ENCODE data around the gene AP2B1.
"Not testable (repeated sequence)": the region's sequence is repeated elsewhere in the genome, so short reads cannot be mapped to it uniquely, and the experiment has no call there.

The AP2B1 gene

GRCh38 chr17:35587074-35587961 is at the start of gene AP2B1:
Gene AP2B1, plus strand, starts transcription at chr17:35587322. Its CDS starts 6,709 bp downstream, at chr17:35594031.
- DNase-seq, result no peak

DNA sequence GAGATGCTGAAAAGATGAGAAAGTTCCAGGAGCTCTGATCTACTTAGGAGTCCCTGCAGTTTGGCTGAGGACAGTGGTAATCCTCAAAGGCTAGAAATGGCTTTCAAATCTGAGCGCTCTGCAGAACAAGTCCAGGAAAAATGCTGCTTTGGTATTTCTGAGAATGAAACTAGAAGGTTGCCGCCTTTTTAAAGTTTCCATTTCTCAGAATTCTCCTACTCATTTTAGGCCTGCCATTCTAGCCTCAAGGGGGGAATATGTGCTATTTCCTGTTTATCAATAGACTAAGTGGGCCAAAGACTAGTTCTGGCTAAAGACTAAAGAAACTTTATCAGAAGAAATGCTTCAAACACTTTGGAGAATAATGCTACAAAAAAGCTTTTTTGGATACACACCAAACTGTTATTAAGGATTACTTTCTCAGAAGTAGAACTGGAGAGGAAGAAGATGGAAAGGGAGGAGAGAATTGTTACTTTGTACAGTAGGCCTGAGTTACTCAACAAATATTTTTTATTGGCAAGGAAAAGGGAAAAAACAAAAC is 49.5 kb upstream of the AP2B1 start, which contains the start of gene SLFN12L:
Gene SLFN12L (minus strand): TSS at position 78 of the 541 bp plus-strand sequence. CDS start 15,314 bp downstream, outside the sequence.
- DNase-seq, result no peak

- DNase-seq, result no peak
Observed at GRCh38 chr17:35539659-35540026, 47.5 kb upstream of the AP2B1 start.

- no peak for DNase-seq
Observed at GRCh38 chr17:35540589-35541404, 46.3 kb upstream of the AP2B1 start.

- no peak for DNase-seq
Observed at GRCh38 chr17:35541434-35541833, 45.7 kb upstream of the AP2B1 start.

GRCh38 chr17:35542990-35543389 is 44.1 kb upstream of the AP2B1 start:
- no peak for DNase-seq

GRCh38 chr17:35543856-35544255 is 43.3 kb upstream of the AP2B1 start:
- no peak for DNase-seq

DNA sequence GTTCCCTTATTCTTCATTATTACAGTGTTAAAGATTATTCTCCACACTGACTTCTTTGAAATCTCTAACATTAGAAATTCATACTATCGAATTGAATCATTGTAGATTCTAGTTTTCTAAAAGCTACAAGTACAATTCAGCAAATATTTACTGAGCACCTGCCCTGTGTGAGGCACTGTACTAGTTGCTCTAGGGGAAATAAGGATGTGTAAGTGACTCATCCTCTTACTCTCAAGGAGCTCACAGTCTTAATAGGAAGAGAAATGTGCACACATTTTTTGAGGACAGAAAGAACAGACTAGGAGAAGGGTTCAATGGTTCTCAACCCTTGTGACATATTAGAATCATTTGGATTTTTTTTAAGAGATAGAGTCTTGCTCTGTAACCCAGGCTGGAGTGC is 42.0 kb upstream of the AP2B1 start:
- no peak for DNase-seq

DNA sequence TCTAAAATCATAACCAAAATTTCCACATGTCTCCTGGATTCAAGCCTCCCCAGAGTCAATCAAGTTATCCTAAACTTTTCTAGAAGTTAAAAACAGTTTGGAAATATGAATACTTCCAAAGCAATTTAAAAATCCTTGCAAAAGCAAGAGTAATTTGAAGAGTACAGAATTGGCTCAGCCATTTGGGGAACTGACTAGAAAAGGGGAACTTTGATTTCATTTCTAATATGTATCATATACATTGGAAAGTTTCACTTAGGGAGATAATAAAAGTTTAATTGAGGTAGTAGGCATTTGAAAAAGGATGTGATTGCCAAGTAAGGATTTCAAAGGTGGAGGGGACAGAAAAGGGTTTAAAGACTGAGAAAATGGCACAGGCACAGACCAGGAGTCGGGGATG is 40.6 kb upstream of the AP2B1 start:
- no peak for DNase-seq

DNA sequence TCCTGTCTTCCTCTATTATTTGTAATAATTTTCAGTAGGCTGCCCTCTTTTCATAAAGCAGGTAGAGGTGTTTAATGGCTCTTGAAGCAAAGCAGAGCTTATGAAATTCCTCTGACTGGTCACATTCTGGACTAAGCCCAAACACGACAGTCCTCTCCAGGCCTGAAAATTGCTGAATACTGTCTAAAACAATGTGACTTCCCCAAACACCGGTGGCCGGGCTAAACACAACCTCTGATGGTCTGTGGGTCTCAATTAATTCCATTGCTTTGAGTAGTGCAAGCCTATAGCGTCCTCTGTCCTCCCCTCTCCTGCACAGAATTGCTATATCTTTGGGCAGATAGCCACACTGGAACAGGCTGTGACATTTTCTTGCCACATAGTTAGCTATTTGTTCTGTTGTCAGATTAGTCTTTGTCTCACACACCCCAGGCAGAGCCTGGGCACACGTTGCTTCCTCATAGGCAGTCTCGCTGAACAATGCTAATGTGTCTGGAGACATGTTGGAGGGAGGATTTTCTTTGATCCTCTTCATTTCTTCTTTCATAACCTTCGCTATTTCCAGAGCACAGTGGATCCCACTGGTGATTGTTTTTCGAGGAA is 38.8 kb upstream of the AP2B1 start:
- DNase-seq, result no peak

DNA sequence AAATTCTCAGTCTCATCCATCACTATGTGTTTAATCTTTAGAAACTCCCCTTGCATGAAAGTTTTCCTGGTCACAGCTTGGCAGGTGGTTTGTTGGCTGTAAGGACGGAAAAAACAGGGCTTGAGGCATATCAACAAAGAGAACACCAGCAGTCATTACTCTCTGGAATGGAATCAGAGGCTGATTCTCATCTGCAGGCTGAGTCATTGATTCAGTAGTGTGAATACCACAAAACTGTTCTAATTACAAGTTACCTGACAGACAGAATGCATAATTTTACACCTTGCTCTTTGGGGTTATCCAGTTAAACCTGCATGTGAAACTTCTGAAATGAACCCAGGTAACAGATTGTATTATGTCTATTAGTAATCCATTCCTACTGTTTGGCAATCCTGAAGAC is 38.1 kb upstream of the AP2B1 start:
- DNase-seq, result no peak

- DNase-seq, result no peak
Observed at GRCh38 chr17:35553310-35553709, 33.8 kb upstream of the AP2B1 start.

DNA sequence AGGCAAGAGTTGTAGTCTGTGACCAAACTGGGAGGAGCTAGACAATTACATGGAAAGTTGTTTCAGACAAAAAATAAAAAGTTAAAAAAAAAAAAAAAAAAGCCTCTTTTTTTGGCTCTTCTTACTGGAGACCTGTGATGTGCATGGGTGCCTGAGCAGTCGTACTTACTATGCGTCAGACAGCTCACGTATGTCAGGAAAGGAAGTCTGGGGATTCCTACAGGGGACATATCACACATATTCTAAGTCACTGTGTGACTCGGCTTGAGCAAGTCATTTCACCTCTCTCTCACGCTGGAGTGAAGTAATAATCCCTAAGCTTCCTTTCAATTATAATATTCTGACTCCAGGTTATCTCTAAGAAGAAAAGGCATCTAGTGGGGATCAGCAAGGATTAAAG is 32.5 kb upstream of the AP2B1 start:
- DNase-seq, result no peak

- no peak for DNase-seq
Observed at GRCh38 chr17:35555691-35556090, 31.4 kb upstream of the AP2B1 start.

DNA sequence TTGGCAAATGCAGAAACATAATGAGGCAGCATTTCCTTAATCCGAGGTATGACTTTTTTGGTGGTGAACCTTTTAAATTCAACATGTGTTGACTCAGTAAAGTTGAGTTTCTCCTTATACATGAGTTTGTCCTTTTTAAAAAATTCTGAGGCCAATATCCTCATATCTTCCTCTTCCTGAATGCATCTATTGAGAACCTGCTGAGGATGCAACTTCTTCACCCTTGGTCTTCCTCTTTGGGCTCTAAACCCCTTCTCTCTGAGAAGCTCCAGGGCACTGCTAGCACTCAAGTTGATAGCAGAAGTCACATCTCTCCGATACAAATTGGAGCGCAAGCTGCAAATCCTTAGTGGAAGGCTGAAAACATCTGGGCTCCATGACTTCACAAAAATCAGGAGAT is 29.8 kb upstream of the AP2B1 start:
- no peak for DNase-seq

DNA sequence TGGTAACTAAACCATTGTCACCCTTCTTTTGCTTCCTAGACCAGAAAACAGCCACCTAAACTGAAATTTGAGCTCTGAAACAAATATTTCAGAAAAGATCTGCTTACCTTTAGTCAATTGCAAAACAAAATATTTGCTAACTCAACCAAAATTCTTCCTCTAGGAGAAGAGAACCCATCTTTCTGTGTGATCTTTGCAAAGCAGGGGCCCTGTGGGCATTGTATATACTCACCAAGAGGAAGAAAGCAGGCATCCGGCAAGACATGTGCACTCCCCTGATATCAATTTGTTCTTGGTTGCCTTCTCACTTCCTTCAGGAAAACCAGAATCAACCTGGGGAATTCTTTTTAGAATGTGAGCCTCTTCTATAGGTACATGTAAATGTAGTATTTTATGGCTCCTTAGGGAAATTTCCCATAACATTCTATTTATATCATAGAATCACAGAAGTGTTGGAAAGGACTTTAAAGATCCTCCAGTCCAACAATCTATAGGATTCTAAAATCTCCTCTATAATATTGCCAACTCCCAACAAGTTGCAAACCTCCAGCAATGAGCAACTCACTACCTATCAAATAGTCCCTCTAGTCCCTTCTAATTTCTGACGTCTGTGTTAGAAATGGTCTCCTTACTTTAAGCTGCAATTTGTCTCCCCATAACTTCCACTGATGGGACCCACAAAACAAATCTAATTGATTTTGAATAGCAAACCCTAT is 27.5 kb upstream of the AP2B1 start:
- no peak for DNase-seq

DNA sequence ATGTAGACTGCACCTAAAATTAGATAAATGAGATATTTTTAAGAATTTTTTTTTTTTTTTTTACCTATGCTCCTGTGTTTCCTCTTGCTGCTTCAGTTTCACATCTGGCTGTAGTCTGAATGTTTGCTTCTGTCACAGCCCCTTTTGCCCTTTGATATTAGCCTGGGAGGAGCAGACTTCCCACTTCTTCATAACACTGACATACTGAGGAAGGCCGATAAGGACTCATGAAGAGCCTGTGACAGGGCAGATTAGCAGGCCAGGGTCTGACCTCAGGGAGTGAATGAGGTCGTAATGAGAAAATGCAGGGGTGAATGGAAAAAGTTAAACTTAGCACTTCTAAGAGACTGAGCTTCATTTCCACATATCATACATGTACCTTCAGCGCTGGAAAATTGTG is 26.4 kb upstream of the AP2B1 start, which contains the start of gene SLFN14:
Gene SLFN14 (minus strand): TSS at position 117 of the 400 bp plus-strand sequence. CDS start 2,757 bp downstream, outside the sequence.
- no peak for DNase-seq

DNA sequence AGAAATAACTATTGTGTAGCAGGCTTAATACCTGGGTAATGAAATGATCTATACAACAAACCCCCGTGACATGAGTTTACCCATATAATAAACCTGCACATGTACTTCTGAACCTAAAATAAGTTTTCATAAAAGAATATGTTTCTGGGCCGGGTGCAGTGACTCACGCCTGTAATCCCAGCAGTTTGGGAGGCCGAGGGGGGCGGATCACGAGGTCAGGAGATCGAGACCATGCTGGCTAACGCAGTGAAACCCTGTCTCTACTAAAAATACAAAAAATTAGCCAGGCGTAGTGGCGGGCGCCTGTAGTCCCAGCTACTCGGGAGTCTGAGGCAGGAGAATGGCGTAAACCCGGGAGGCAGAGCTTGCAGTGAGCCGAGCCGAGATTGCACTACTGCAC is 23.9 kb upstream of the AP2B1 start:
- not testable (repeated sequence) for DNase-seq

DNA sequence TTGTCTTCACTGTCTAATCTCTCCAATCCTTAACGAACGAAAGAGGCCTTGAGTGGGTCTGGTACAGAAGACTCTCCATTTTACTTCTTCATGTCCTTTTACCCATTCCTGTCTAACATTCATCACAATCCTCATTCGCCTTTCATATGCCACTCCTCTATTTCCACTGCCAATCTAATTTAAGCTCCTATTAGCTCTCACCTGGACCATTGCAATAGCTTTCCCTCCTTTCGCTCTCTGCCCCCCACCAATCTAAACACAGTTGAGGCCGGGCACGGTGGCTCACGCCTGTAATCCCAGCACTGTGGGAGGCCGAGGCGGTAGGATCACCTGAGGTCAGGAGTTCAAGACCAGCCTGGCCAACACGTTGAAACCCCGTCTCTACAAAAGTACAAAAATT is 20.2 kb upstream of the AP2B1 start:
- no peak for DNase-seq

DNA sequence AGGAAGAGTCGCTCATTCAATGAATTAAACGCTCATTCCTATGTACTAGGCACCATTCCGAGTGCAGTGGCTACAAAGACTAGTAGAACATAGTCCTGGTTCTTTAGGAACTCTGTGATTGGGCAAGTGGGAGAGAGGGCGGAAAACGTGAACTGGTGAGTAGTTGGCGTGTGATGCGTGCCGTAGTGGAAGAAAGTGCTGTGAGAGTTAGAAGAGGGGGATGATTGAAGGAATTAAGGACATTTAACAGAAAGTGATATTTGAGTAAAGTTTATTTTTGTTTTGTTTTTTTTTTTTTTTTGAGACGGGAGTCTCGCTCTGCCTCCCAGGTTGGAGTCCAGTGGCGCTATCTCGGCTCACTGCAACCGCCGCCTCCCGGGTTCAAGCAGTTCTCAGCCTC is 18.6 kb upstream of the AP2B1 start:
- no peak for DNase-seq

DNA sequence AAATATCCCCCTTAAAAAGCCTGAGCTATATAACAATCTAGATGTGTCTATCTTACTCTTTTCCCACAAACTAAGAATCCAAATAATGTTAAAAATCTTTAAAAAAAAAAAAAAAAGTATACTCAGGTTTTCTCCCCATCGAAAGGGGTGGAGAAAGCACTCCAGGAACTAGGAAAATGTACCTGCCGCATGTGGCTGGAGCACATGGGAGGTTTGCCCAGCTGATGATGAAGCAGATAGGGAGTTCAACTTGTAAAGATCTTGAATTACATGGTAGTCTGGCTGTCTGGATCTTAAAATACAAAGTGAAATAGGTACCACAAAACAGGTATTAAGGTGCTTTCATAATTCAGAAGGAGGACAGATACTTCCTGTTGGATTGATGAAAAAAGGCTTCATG is 17.7 kb upstream of the AP2B1 start:
- DNase-seq, result no peak

DNA sequence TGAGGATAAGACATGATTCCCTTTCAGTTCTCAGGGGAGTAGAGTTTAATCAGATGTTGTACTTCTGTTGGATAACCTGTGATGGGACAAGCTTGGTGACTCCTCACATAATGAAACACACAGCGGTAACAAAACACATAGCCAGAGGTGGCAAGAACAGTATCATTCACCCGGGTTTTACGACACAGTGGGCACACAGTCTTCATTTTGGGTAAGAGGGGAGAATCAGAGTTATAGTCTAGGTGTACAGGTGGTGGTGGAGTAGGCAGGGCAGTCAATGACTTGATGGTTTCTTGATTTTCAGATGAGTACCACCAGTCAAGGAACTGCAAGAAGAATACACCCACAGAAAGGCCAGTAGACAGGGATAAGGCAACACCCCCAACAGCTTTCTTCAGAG is 11.4 kb upstream of the AP2B1 start:
- DNase-seq, result no peak

- no peak for DNase-seq
Observed at GRCh38 chr17:35577830-35578196, 9.3 kb upstream of the AP2B1 start.

All from cortex of kidney (tissue), 1 donor.